Measurements from ENCODE around the gene RAP2B. TPM values are rescaled to one million over a fixed set of nuclear protein-coding genes. Genes with fewer than 3 reads are reported as not detected.

RAP2B gene
- total and polyA plus RNA-seq, 12 donors = 1.1 to 11.1 (median 3.5) TPM

DNA sequence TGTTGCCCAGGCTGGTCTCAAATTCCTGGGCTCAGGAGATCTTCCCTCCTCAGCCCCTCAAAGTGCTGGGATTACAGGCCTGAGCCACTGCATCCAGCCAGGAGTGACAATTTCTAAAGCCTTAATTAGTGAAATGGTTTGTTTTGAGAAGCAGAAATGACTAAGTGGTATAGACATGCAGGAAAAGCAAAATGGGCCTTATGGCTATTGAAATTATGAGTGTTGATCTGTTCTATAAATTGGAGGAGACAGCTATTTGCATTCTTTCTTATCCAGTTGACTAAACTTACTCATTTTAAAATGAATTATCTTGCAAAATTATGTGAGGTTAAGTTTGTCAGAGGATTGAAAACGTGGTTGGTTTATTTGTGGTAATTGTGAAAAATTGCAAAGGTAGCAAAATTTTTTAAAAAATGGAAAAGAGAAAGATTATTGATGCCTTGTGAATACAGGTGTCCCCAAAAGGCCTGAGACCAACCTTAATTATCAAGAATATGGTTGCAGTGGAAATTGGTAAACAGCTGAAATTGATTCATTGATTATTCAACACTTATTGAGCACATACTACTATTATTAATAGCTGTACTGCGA, 7.9 kb downstream of the RAP2B start:
- H3K4me3 ChIP-seq = no peak overlapping the region
- WGBS, 2 donors = 95 to 97% methylated on average over 2 of the region's 2 CpGs
- H3K9me3 ChIP-seq = no peaks in the 10 kb centered on the region
- peaks cover 0 to 33% (median 20%) of the 10 kb centered on the region in 9 donors for H3K4me1 ChIP-seq
- intact Hi-C loops (cut with DNase I) = loop anchor here in 4 of 10 donors (10.0 kb wide), 4 partner anchors 115 to 595 kb away; no protein-coding TSS in a partner anchor
- TF ChIP-seq, protein P1, sequence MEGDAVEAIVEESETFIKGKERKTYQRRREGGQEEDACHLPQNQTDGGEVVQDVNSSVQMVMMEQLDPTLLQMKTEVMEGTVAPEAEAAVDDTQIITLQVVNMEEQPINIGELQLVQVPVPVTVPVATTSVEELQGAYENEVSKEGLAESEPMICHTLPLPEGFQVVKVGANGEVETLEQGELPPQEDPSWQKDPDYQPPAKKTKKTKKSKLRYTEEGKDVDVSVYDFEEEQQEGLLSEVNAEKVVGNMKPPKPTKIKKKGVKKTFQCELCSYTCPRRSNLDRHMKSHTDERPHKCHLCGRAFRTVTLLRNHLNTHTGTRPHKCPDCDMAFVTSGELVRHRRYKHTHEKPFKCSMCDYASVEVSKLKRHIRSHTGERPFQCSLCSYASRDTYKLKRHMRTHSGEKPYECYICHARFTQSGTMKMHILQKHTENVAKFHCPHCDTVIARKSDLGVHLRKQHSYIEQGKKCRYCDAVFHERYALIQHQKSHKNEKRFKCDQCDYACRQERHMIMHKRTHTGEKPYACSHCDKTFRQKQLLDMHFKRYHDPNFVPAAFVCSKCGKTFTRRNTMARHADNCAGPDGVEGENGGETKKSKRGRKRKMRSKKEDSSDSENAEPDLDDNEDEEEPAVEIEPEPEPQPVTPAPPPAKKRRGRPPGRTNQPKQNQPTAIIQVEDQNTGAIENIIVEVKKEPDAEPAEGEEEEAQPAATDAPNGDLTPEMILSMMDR (IDR thresholded peaks at IDR 0.05) = no peak
- ATAC-seq = no peak
- H3K27me3 ChIP-seq = no peaks in the 10 kb centered on the region
- H3K27ac ChIP-seq = no peak overlapping the region
- no peak for DNase-seq
- peaks cover 0 to 20% (median 0%) of the 10 kb centered on the region in 9 donors for H3K36me3 ChIP-seq

DNA sequence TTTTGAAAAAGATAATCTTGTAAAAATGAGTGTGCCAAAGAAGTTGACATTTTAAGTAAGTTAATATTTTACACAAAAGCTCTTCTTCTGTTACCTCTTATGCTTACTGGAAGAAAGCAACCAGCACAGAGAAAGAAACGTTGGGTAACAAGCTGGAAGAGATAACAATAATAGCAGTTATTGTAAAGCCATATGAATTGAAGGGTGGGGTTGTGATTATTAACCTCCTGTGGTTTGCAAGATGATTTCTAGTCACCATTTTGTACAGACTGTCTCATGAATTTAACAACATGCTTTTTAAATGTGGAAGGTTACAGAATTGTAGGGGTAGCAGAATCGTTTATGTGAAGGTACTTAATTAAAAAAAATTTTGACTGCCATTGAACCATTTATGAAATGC, 9.2 kb downstream of the RAP2B start:
- Histone ChIP-seq H3K36me3 (peaks cover 0 to 23% (median 0%) of the 10 kb centered on the region in 9 donors), H3K27me3 (no peaks in the 10 kb centered on the region), H3K4me1 (peaks cover 0 to 19% (median 7%) of the 10 kb centered on the region in 9 donors), H3K27ac (no peak overlapping the region), H3K4me3 (no peak overlapping the region), H3K9me3 (peaks cover 0 to 5% (median 0%) of the 10 kb centered on the region in 11 donors)
- ATAC-seq = no peak
- TF ChIP-seq, protein P1 (IDR thresholded peaks at IDR 0.05) = no peak
- intact Hi-C loops (cut with DNase I) = no loop called here
- no peak for DNase-seq
- WGBS, 2 donors = 57 to 71% methylated on average over 2 of the region's 2 CpGs

DNA sequence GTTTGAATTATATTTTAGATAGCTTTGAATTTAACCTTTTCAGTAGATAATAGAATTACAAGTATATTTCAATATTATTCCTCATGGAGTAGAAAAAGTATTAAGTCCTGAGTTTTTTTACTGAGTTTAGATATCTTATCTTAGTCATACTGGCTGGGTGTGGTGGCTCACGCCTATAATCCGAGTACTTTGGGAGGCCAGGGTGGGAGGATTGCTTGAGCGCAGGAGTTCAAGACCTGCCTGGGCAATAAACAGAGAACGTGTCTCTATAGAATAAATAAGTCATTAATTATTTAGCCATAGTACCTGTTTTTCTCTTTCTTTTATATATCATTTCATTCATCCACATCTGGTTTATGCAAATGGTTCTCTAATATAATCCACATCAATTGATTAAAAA, 9.9 kb downstream of the RAP2B start:
- Histone ChIP-seq H3K36me3 (peaks cover 0 to 28% (median 0%) of the 10 kb centered on the region in 9 donors), H3K27me3 (no peaks in the 10 kb centered on the region), H3K4me3 (no peak overlapping the region), H3K27ac (no peak overlapping the region), H3K4me1 (peaks cover 0 to 12% (median under 1%) of the 10 kb centered on the region in 9 donors), H3K9me3 (peaks cover 0 to 10% (median 0%) of the 10 kb centered on the region in 11 donors)
- ATAC-seq (no peak), DNase-seq (no peak)
- TF ChIP-seq, protein P1 (IDR thresholded peaks at IDR 0.05) = no peak
- 91% methylated on average over 4 of the region's 4 CpGs for WGBS, 2 donors
- intact Hi-C loops (cut with DNase I) = no loop called here

DNA sequence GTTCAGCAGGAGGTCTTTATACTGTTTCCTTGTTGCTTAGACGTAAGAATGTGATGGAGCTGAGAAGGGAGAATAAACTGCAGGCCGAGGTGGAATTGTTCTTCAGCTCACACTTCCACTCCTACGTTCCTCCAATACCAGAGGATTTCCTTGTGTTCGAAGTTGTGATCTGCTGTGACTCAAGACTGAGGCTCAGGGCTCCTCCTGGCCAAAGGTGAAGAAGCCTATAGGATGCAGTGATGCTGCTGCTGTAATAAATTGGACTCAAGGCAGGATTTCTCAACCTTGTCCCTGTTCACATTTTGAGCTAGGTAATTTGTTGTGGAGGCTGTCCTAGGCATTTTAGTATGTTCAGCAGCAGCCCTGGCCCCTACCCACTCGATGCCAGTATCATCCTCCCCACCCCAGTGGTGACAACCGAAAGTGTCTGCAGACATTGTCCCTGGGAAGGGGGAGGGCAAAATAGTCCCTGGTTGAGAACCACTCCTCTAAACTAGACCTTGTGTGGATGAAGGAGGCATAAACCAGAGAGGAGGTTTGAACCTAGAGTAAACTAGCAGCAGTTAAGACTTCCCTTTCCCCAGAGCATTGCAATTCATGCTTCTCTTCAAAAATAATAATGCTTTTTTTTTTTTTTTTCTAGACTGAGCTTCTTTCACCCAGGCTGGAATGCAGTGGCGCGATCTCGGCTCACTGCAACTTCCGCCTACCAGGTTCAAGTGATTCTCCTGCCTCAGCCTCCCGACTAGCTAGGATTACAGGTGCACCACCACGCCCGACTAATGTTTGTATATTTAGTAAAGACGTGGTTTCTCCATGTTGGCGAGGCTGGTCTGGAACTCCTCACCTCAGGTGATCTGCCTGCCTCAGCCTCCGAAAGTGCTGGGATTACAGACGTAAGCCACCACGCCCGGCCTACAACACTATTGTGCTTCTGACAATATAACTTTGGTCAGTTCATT, 11.1 kb downstream of the RAP2B start:
- TF ChIP-seq, protein P1 (IDR thresholded peaks at IDR 0.05) = no peak
- intact Hi-C loops (cut with DNase I) = no loop called here
- H3K27ac ChIP-seq = no peak overlapping the region
- 87 to 89% methylated on average over 19 of the region's 19 CpGs for WGBS, 2 donors
- DNase-seq (no peak), ATAC-seq (no peak)
- no peaks in the 10 kb centered on the region for H3K27me3 ChIP-seq
- H3K4me3 ChIP-seq = no peak overlapping the region
- peaks cover 0 to 5% (median 0%) of the 10 kb centered on the region in 9 donors for H3K4me1 ChIP-seq
- H3K36me3 ChIP-seq = peaks cover 0 to 20% (median 0%) of the 10 kb centered on the region in 9 donors
- H3K9me3 ChIP-seq = peaks cover 0 to 10% (median 0%) of the 10 kb centered on the region in 11 donors
